IPS-NIHi7 (cell line): ENCODE results near the gene SBF2.
"Not testable (repeated sequence)": the region's sequence is repeated elsewhere in the genome, so short reads cannot be mapped to it uniquely, and the experiment has no call there.

Experiments used
- DNase-seq: peaks from one replicate; pipeline ENCODE4 v3.0.0; 2012; ENCODE audit warnings: mixed read lengths; ENCODE audit errors: extremely low spot score

SBF2 gene

DNA sequence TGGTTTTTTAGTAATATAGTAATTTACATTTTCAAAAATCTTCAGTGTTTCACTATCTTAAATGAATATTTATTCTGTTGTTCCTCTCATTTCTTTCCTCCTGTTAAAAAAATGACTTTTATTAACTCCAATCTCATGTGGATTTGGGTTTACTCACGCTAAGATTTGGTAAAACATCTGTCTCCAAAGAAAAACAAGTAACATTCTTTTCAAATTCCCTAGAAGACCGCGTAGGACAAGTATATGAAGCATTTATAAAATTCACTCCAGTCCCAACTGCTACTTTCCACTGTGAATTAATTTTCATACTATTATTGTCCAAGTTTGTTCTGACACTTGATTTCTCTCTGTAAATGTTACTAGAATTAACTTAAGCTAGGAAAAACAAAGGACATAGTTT is 26.2 kb downstream of the SBF2 start:
- no peak for DNase-seq

DNA sequence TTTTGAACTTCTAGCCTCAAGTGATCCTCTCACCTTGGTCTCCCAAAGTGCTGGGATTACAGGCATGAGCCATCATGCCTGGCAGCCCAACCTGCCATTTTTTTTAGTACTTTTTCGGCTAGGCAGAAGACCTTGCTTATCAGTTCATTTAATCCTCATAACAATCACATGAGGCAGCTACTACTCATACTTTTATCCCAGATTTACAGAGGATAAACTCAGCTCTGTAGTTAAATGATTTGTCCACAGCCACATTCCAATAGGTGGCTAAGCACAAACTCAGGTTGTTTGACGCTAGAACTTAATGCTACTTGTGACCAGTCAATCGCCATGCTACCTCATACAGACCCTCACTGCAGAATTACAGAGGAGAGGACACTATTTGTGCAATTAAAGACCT is 28.1 kb downstream of the SBF2 start:
- DNase-seq, result no peak

DNA sequence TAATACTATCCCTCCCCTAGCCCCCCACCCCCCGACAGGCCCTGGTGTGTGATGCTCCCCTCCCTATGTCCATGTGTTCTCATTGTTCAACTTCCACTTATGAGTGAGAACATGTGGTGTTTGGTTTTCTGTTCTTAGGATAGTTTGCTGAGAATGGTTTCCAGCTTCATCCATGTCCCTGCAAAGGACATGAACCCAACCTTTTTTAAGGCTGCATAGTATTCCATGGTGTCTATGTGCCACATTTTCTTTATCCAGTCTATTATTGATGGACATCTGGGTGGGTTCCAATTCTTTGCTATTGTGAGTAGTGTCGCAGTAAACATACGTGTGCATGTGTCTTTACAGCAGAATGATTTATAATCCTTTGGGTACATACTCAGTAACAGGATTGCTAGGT is 29.3 kb downstream of the SBF2 start:
- DNase-seq, result not testable (repeated sequence)

- no peak for DNase-seq
Observed at GRCh38 chr11:10263929-10264328, 30.1 kb downstream of the SBF2 start.

DNA sequence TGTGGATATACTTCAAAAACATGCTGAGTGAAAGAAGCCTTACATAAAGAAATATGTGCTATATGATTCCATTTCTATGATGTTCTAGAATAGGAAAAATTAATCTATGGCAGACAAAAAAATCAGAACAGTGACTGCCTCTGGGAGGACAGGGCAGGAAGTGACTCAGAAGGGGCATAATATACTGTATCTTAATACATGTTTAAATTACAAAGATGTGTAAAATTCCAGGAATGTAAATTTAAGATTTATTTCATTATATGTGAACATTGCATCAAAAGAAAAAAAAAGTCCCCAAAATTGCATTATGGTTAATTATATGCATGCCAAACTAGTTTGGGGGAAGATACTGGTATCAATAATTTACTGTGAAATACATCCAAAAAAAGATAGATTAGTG is 32.2 kb downstream of the SBF2 start:
- no peak for DNase-seq

- DNase-seq, result no peak
Observed at GRCh38 chr11:10257478-10257877, 36.5 kb downstream of the SBF2 start.

GRCh38 chr11:10255388-10256125 is 38.5 kb downstream of the SBF2 start:
- DNase-seq, result no peak

DNA sequence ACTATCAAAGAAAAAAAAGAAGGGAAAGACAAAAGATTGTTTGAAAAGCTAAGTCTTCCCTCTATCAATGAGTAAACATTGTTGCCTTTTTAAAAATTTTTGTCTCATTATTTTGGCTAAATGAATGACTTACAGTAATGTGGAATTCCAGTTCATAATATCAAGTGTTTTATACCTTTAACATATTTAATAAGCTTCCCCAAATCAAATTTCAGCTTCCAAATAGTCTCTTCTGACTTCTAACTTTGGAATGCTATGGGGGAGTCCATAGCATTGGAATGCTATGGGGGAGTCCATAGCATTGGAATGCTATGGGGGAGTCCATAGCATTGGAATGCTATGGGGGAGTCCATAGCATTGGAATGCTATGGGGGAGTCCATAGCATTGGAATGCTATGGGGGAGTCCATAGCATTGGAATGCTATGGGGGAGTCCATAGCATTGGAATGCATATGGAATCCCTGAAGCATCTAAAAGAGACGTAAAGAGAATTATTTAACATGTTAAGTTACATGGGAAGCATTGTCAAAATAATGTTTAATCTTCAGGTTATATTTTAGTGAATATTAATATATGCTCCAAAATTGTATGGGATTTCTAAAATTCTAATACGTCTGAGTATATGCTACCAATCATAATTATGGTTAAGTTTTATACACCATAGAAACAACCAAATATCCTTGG is 44.4 kb downstream of the SBF2 start:
- DNase-seq, result not testable (repeated sequence)

DNA sequence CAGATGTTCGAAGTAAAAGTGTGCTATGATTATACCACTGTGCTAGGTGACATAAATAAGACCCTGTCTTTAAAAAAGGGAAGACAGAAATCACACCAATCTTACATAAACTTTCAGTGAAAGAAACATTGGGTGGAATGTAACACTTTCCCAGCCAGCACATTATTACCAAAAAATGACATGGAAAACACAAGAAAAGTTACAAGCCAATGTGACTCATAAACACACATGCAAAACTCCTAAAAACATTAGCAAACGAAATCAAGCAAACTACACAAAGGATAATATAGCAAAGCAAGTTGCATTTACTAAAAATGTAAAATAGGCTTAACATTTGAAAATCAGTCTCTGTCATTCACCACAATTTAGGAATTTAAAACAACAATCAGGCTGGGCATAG is 47.0 kb downstream of the SBF2 start:
- DNase-seq, result no peak

DNA sequence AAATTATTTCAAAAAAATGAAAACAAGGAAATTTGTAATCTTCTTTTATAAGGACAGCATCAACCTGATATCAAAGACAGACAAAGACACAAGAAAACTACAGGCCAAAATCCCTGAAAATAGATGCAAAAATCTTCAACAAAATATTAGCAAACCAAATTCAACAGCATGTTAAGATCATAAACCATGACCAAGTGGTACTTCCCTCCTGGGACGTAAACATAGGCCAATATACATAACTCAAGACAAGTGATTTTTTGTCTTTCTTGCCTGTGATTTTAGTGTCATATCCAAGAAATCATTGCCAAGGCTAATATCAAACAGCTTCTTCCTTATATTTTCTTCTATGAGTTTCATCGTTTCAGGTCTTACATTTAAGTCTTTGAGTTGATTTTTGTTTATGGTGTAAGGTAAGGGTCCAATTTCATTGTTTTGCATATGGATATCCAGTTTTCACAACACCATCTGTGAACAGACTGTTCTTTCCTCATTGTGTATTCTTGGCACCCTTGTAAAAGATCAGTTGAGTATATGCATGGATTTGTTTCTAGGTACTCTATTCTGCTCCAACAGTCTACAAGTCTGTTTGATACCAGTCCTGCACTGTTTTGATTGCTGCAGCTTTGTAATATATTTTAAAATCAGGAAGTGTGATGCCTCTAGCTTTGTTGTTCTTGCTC is 50.0 kb downstream of the SBF2 start:
- DNase-seq, result no peak

DNA sequence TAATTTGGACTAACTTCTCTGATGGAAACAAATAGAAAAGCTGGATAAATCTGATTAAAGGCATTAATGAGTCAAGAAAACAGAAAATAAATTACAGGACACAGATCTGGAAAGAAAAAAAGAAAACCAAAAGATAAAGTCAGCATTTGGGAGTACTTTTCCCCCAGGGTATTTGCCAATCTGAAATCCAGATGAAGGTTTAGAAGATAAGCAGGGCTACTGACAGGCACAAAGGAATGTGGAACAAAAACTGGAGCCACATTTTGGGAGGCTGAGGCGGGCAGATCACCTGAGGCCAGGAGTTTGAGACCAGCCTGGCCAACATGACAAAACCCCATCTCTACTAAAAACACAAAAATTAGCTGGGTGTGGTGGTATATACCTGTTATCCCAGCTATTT is 57.2 kb downstream of the SBF2 start:
- DNase-seq, result no peak

GRCh38 chr11:10233581-10233980 is 60.4 kb downstream of the SBF2 start:
- DNase-seq, result no peak

DNA sequence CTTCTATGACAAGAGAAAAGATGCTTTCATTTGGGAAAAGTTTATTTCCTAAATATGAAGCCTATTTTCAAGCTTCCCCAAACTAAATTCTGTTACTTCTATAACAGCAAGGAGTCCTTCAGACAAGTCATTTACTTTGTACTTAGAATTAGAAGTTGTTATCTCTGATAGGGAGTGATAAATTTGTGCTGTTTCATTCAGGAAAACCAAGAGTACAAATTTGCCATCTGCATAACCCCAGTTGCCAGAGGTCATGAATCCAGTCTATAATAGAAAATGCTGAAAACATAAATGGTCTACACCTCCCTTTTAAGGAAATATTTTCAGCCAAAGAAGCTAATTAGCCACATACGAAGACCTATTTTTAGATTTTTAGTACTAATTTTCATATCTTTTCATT is 61.3 kb downstream of the SBF2 start:
- no peak for DNase-seq

GRCh38 chr11:10231803-10232202 is 62.2 kb downstream of the SBF2 start:
- DNase-seq, result not testable (repeated sequence)

DNA sequence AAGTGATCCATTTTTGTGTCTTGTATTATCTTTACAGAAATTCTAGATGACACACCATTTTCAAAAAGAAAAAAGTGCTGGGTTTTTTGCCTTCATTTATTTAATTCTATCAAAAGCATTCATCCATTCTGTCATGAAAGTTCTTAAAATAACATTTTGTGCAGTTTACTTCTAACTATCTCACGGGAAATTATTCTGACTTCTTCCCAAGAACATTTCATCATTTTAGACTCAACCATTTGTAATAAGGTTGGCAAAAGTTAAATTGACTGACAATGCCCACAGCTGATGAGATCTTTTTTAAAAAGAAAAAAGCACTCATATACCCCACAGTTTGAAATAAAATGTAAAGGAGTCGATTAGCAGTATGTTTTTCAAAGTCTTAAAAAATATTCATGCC is 68.5 kb downstream of the SBF2 start:
- no peak for DNase-seq

GRCh38 chr11:10222399-10222798 is 71.6 kb downstream of the SBF2 start:
- no peak for DNase-seq

GRCh38 chr11:10221342-10221741 is 72.7 kb downstream of the SBF2 start:
- DNase-seq, result no peak

- no peak for DNase-seq
Observed at GRCh38 chr11:10211470-10211869, 82.5 kb downstream of the SBF2 start.

GRCh38 chr11:10209326-10209725 is 84.7 kb downstream of the SBF2 start:
- DNase-seq, result no peak

DNA sequence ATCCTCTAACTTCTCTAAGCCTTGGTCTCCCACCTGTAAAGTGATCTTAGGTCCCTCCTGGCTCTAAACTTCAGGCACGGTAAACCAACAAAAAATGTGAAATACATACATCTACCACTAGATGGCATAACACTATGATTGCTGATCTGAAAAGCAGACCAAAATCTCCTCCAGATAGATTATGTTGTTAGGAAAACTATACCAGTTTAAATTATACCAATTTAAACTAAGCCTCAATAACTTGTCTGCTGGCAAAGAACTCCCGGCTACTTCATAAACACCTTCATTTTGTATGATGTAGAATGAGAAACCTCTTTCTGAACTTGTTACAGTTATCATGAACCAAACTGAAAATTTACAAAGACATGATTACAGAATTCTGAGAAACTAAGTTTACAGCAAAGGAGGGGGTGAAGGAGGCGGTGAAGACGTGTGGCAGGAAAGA is 85.9 kb downstream of the SBF2 start:
- peak; percentile 74 for DNase-seq

DNA sequence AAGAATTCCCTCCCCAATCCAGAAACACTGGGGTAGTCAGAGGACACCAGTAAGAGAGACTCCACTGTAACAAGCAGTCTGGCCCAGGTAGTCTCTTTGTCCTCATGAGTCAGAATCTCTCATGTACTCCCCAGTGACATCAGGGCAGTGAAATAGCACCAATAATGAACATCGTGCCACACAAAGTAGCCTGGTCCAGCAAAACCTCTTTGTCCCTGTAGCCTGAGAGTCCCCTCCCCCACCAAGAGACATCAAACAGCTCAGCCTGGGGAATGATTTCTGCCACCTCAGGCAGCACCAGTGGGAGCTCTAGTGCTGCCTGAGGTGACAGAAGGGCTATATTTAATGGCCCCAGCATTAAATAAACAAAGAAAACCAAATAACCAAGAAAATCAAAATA is 88.1 kb downstream of the SBF2 start:
- peak; percentile 40 for DNase-seq

DNA sequence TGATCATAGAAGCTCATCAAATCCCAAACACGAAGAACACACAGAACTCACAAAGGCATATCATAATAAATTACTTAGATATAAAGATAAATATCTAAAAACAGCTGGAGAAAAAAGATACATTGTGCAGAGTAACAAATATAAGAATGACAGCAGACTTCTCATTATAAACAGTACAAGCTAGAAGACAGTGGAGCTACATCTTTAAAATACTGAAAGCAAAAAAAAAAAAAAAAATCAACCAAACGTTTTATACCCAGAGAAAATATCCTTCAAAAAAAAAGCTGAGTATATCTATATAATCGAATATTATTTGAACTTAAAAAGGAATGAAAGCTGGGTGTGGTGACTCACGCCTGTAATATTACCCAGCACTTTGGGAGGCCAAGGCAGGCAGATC is 90.0 kb downstream of the SBF2 start:
- DNase-seq, result no peak

DNA sequence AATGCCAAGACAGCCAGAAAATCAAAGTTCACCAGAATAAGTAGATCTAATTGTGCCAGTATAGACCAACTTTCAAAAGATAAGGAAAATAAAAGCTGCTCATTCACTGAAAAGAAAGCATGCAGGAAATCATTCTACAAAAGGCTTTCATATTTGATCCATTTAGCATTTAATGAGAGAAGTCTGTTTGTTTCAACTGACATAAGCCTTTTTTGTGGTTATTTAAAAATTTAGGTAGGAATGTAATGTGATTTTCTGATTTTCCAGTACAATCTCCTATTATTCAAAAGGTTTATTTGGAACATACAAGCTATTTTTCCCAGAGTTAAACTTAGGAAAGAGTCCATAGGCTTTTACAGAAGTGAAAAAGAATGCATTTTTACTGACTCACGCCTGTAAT is 92.7 kb downstream of the SBF2 start:
- no peak for DNase-seq
